Epithelial cell of esophagus (primary cell): Measurements from ENCODE around the gene IP6K1.

Experiments used
- DNase-seq: peaks from one replicate; pipeline ENCODE4 v3.0.0; 2010; ENCODE audit warnings: low read depth
- H3K4me3 ChIP-seq: 2 replicates; pipeline ENCODE4 v1.5.1; 2011; ENCODE audit warnings: mild to moderate bottlenecking, low read length, control low read depth
- TF ChIP-seq, protein P1 (sequence below): IDR thresholded peaks from 2 replicates; pipeline ENCODE4 v1.5.1; 2011; ENCODE audit warnings: low read depth, mild to moderate bottlenecking, low read length, control low read depth, inconsistent platforms; ENCODE audit not compliant: insufficient read depth; ENCODE audit errors: missing control alignments

Gene IP6K1

DNA sequence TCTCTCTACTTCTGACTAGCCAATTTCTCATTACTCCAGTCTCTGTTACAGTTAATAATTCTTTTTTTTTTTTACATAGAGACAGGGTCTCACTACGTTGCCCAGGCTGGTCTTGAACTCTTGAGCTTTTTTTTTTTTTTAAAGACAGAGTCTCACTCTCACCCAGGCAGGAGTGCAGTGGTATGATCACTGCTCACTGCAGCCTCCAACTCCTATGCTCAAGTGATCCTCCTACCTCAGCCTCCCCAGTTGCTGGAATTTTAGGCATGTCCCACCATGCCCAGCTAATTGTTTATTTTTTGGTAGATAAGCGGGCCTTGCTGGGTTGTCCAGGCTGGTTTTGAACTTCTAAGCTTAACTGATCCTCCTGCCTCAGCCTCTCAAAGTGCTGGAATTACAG lies 13.6 kb downstream of the IP6K1 start:
- no peak for DNase-seq
- H3K4me3 ChIP-seq, result no peak overlapping the region
- TF ChIP-seq, protein P1, sequence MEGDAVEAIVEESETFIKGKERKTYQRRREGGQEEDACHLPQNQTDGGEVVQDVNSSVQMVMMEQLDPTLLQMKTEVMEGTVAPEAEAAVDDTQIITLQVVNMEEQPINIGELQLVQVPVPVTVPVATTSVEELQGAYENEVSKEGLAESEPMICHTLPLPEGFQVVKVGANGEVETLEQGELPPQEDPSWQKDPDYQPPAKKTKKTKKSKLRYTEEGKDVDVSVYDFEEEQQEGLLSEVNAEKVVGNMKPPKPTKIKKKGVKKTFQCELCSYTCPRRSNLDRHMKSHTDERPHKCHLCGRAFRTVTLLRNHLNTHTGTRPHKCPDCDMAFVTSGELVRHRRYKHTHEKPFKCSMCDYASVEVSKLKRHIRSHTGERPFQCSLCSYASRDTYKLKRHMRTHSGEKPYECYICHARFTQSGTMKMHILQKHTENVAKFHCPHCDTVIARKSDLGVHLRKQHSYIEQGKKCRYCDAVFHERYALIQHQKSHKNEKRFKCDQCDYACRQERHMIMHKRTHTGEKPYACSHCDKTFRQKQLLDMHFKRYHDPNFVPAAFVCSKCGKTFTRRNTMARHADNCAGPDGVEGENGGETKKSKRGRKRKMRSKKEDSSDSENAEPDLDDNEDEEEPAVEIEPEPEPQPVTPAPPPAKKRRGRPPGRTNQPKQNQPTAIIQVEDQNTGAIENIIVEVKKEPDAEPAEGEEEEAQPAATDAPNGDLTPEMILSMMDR, result no peak

DNA sequence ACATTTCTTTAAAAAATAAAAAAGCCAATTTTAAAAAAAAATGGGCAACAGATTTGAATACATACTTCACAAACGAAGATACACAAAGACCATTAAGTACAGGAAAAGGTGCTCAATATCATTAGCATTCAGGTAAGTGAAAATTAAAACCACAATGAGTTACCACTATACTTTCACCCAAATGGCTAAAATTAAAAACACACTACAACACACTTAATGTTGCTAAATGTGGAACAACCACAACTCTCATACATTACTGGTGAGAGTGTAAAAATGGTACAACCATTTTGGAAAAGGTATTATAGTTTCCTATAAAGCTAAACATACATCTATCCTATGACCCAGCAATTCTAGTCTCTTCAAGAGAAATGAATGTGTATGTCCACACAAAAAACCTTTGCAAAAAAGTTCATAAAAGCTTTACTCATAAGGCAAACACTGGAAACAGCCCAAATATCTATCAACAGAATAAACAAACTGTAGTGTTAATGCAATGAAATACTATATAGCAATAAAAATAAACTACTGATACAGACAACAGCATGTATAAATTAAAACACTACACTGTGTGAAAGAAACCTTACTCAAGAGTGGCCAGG lies 14.9 kb downstream of the IP6K1 start:
- TF ChIP-seq, protein P1, result no peak

DNA sequence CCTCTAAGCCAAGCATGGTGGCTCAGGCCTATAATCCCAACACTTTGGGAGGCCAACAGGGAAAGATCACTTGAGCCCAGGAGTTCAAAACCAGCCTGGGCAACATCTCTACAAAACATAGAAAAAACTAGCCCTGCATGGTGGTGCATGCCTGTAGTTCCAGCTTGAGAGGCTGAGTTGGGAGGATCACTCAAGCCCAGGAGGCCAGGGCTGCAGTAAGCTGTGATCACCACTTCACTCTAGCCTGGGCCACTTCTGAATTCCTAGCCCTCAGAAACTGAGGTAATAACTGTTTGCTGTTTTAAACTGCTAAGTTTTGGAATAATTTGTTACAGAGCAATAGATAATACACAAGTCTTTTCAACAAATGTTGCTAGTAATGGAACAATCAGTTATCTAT lies 16.4 kb downstream of the IP6K1 start:
- no peak for DNase-seq
- TF ChIP-seq, protein P1, result no peak
- no peak overlapping the region for H3K4me3 ChIP-seq

More for the DNA sequence above, 14.9 kb downstream of the IP6K1 start:
- H3K4me3 ChIP-seq, result no peak overlapping the region
- no peak for DNase-seq

DNA sequence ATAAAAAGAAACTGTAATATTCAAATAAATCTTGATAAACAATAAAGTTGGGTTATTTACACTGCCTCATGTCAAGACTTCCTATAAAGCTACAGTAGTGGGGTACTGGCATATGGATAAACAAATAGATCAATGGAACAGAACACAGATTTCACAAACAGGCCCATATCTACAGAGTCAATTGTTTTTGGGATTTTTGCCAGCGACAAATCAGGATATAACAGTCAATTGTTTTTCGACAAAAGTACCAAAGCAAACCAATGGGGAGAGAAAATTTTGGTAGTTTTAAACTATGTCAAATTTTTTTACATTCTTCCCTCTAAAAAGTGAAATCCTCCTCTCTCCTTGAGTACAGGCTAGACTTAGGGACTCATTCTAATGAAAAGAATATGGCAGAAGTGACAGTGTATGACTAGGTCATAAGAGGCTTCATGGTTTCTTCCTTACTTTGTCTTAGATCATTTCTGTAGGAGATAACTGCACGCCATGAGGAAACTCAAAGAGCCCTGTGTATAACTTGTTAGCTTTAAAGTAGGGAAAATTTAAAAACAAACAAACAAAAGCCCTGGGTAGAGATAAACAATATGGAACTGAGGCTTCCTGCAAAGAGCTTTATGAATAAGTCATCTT lies 16.9 kb downstream of the IP6K1 start:
- no peak overlapping the region for H3K4me3 ChIP-seq
- no peak for DNase-seq
- TF ChIP-seq, protein P1, result no peak

DNA sequence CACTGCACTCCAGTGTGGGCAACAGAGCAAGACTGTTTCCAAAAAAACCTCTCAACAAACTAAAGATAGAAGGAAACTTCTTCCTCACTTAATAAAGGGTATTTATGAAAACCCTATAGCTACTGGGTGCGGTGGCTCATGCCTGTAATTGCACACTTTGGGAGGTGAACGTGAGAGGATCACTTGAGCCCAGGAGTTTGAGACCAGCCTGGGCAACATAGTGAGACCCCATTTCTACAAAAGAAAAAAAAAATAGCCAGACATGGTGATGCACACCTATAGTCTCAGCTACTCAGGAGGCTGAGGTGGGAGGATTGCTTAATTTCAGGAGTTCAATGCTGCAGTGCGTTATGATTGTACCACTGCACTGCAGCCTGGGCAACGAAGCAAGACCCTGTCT lies 22.4 kb downstream of the IP6K1 start:
- no peak for DNase-seq
- no peak overlapping the region for H3K4me3 ChIP-seq
- TF ChIP-seq, protein P1, result no peak

DNA sequence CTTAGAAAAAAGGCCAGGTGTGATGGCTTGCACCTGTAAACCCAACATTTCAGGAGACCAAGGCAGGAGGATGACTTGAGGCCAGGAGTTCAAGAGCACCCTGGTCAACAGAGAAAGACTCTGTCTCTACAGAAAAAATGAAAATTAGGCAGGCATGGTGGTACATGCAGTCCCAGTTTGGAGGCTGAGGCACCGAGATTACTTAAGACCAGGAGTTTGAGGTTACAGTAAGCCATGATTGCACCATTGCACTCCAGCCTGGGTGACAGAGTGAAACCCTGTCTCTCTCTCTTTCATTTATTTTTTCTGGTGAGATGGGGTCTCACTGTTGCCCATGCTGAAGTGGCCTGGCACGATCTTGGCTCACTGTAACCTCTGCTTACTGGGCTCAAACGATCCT lies 24.7 kb downstream of the IP6K1 start:
- TF ChIP-seq, protein P1, result no peak
- no peak for DNase-seq
- H3K4me3 ChIP-seq, result no peak overlapping the region

DNA sequence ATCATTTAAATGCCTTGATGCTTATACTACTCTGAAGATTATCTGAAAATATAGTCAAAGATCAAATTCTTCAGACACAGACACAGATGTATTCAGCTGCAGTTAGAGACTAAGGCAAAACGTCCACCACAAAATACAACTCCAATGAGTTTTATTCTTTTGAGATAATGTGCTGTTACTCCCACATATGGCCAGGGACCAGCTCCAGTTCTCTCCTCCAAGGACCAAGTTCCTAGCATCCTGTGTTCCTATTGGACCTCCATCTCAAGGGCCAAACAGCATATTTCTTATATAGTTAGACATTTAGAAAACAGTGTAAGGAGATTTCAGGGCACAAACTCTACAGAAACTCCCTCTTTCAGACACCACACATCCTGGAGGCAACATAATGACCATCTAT lies 27.1 kb downstream of the IP6K1 start:
- no peak overlapping the region for H3K4me3 ChIP-seq
- no peak for DNase-seq
- TF ChIP-seq, protein P1, result no peak
